H1 (cell line): Measurements from ENCODE around the gene ZNF592. TPM values are rescaled to one million over a fixed set of nuclear protein-coding genes. Genes with fewer than 3 reads are reported as not detected.

Experiments used
- CTCF ChIA-PET: fragments of 300-600 bp; sonication (Branson Sonifier 250); formaldehyde crosslinking; loops from one replicate; lab custom pipeline; 2021; ENCODE audit not compliant: partially characterized antibody; lab: Charles Lee
- POLR2A ChIA-PET: fragments of 300-600 bp; sonication (Branson Sonifier 250); formaldehyde crosslinking; loops from one replicate; lab custom pipeline; 2021; ENCODE audit warnings: inconsistent platforms; ENCODE audit not compliant: partially characterized antibody; lab: Charles Lee
- DNase-seq, 2 experiments: peaks; one replicate each; pipeline versions ENCODE4 v3.0.0 to v3.0.0-alpha.2; 2010 to 2022; ENCODE audit warnings: low spot score in 2 of 2, low read depth in 1 of 2, mixed read lengths in 1 of 2
- FAIRE-seq: peaks from 2 replicates; lab custom pipeline; 2011; peaks lifted over from hg19 to GRCh38; lab: Jason Lieb, UNC
- H2AFZ ChIP-seq: 2 replicates; pipeline ENCODE4 v1.8.1; 2012; ENCODE audit warnings: low read length, inconsistent platforms
- H2AK5ac ChIP-seq: 2 replicates; pipeline ENCODE4 v1.6.1; 2013; ENCODE audit warnings: low read depth, low read length
- H2BK120ac ChIP-seq: replicated peaks from 2 replicates; pipeline ENCODE3; 2013; ENCODE audit warnings: low read depth, low read length, inconsistent platforms
- H2BK12ac ChIP-seq: 2 replicates; pipeline ENCODE4 v1.6.1; 2013; ENCODE audit warnings: low read depth, low read length
- H2BK15ac ChIP-seq: 2 replicates; pipeline ENCODE4 v1.6.1; 2013; ENCODE audit warnings: low read length
- H2BK20ac ChIP-seq: 2 replicates; pipeline ENCODE4 v1.6.1; 2013; ENCODE audit warnings: low read length
- H2BK5ac ChIP-seq: 2 replicates; pipeline ENCODE4 v1.6.1; 2013; ENCODE audit warnings: low read depth, low read length
- H3K14ac ChIP-seq: 2 replicates; pipeline ENCODE4 v1.6.1; 2013; ENCODE audit warnings: inconsistent platforms; ENCODE audit not compliant: insufficient read length
- H3K18ac ChIP-seq: 2 replicates; pipeline ENCODE4 v1.6.1; 2013; ENCODE audit warnings: low read length; ENCODE audit errors: extremely low read depth
- H3K23ac ChIP-seq: 2 replicates; pipeline ENCODE4 v1.6.1; 2013; ENCODE audit warnings: inconsistent platforms; ENCODE audit not compliant: insufficient read length
- H3K23me2 ChIP-seq: 2 replicates; pipeline ENCODE4 v1.6.1; 2013; ENCODE audit warnings: low read depth, low read length
- H3K27ac ChIP-seq: 2 replicates; pipeline ENCODE4 v1.6.1; 2011; ENCODE audit warnings: low read depth, low read length, inconsistent platforms
- H3K27me3 ChIP-seq, 4 experiments: replicated peaks in 1 of 4; 1 replicate in 1 of 4; 2 replicates in 3 of 4; pipeline versions ENCODE4 v1.6.1 to v1.8.1; 2011 to 2013; ENCODE audit warnings: low read length in 3 of 4, mild to moderate bottlenecking in 3 of 4, inconsistent platforms in 2 of 4, mixed read lengths in 2 of 4, moderate library complexity in 1 of 4; ENCODE audit not compliant: control insufficient read depth in 3 of 4, insufficient read depth in 3 of 4; ENCODE audit errors: extremely low read depth in 1 of 4
- H3K36me3 ChIP-seq, 4 experiments: 2 replicates each; pipeline versions ENCODE4 v1.6.1 to v1.8.1; 2011 to 2013; ENCODE audit warnings: mild to moderate bottlenecking in 4 of 4, low read length in 3 of 4, moderate library complexity in 2 of 4, control low read depth in 1 of 4, inconsistent platforms in 1 of 4; ENCODE audit not compliant: insufficient read depth in 4 of 4, control insufficient read depth in 2 of 4
- H3K4ac ChIP-seq: replicated peaks from 2 replicates; pipeline ENCODE3; 2013; ENCODE audit warnings: low read length, low read depth, mixed read lengths, inconsistent platforms; ENCODE audit not compliant: insufficient read length
- H3K4me1 ChIP-seq, 4 experiments: replicated peaks in 1 of 4; 1 replicate in 1 of 4; 2 replicates in 3 of 4; pipeline versions ENCODE4 v1.6.1 to v1.8.1; 2011 to 2013; ENCODE audit warnings: low read length in 3 of 4, inconsistent platforms in 2 of 4, mixed read lengths in 1 of 4; ENCODE audit not compliant: insufficient read depth in 4 of 4, control insufficient read depth in 3 of 4
- H3K4me2 ChIP-seq, 2 experiments: 2 replicates each; pipeline versions ENCODE4 v1.6.1 to v1.8.1; 2011 to 2013; ENCODE audit warnings: low read depth in 2 of 2, low read length in 2 of 2, control low read depth in 1 of 2, inconsistent platforms in 1 of 2, mild to moderate bottlenecking in 1 of 2; ENCODE audit not compliant: insufficient read depth in 1 of 2
- H3K4me3 ChIP-seq, 4 experiments: fragments of 200-600, 300-600 bp in 1 of 4; sonication (generic), shearing (Covaris generic), sonication (Bioruptor Twin) in 1 of 4; 2 replicates each; pipeline versions ENCODE4 v1.5.1 to v1.8.1; 2011 to 2016; ENCODE audit warnings: low read length in 4 of 4, low read depth in 3 of 4, control low read depth in 2 of 4, inconsistent platforms in 2 of 4, mild to moderate bottlenecking in 2 of 4, mixed read lengths in 1 of 4, moderate library complexity in 1 of 4; ENCODE audit not compliant: insufficient read depth in 2 of 4; ENCODE audit errors: extremely low read depth in 1 of 4
- H3K56ac ChIP-seq: replicated peaks from 2 replicates; pipeline ENCODE3; 2013; ENCODE audit warnings: low read depth, mild to moderate bottlenecking, mixed read lengths, low read length, inconsistent platforms; ENCODE audit not compliant: insufficient read length
- H3K79me1 ChIP-seq: 2 replicates; pipeline ENCODE4 v1.6.1; 2013; ENCODE audit warnings: low read depth, low read length, control low read depth
- H3K79me2 ChIP-seq, 2 experiments: 2 replicates each; pipeline versions ENCODE4 v1.6.1 to v1.8.1; 2012 to 2013; ENCODE audit warnings: low read length in 2 of 2, mild to moderate bottlenecking in 2 of 2, inconsistent platforms in 1 of 2; ENCODE audit not compliant: insufficient read depth in 2 of 2, control insufficient read depth in 1 of 2
- H3K9ac ChIP-seq, 4 experiments: replicated peaks in 1 of 4; 1 replicate in 1 of 4; 2 replicates in 3 of 4; pipeline versions ENCODE4 v1.6.1 to v1.8.1; 2011 to 2013; ENCODE audit warnings: low read depth in 3 of 4, low read length in 3 of 4, control low read depth in 2 of 4, mild to moderate bottlenecking in 2 of 4, moderate library complexity in 2 of 4, inconsistent platforms in 1 of 4; ENCODE audit errors: extremely low read depth in 1 of 4
- H3K9me3 ChIP-seq, 2 experiments: 2 replicates each; pipeline versions ENCODE4 v1.6.1 to v1.8.1; 2012 to 2013; ENCODE audit warnings: mild to moderate bottlenecking in 2 of 2, moderate library complexity in 2 of 2, control low read depth in 1 of 2, inconsistent platforms in 1 of 2, low read depth in 1 of 2, low read length in 1 of 2, mixed read lengths in 1 of 2; ENCODE audit not compliant: insufficient read depth in 2 of 2
- H4K20me1 ChIP-seq, 2 experiments: replicated peaks in 1 of 2; 2 replicates each; pipeline versions ENCODE3 to v1.8.1; 2011 to 2013; ENCODE audit warnings: inconsistent platforms in 2 of 2, low read length in 2 of 2, mild to moderate bottlenecking in 1 of 2; ENCODE audit not compliant: insufficient read depth in 2 of 2, control insufficient read depth in 1 of 2
- H4K5ac ChIP-seq: 2 replicates; pipeline ENCODE4 v1.6.1; 2013; ENCODE audit warnings: low read length, low read depth, mixed read lengths, inconsistent platforms; ENCODE audit not compliant: insufficient read length
- H4K8ac ChIP-seq: 2 replicates; pipeline ENCODE4 v1.8.0; 2013; ENCODE audit warnings: mild to moderate bottlenecking, moderate library complexity, low read length, inconsistent platforms; ENCODE audit not compliant: insufficient read depth; ENCODE audit errors: extremely low read depth
- H4K91ac ChIP-seq: replicated peaks from 2 replicates; pipeline ENCODE3; 2013; ENCODE audit warnings: low read length, mixed read lengths, inconsistent platforms; ENCODE audit not compliant: insufficient read length
- ASH2L ChIP-seq: fragments of 200-600, 300-600 bp; sonication (generic); IDR thresholded peaks from one replicate; pipeline ENCODE4 v1.7.1; 2017; ENCODE audit warnings: low read length
- CHD2 ChIP-seq: IDR thresholded peaks from 2 replicates; pipeline ENCODE4 v1.6.1; 2012; ENCODE audit warnings: low read length, improper control_type of control experiment
- CREB1 ChIP-seq: IDR thresholded peaks from 2 replicates; pipeline ENCODE4 v1.6.1; 2012; ENCODE audit warnings: inconsistent platforms
- CTBP2 ChIP-seq: IDR thresholded peaks from 2 replicates; pipeline ENCODE4 v1.7.0; 2011; ENCODE audit warnings: borderline replicate concordance, mild to moderate bottlenecking, moderate library complexity, mixed read lengths, low read length; ENCODE audit not compliant: insufficient read depth, insufficient read length
- EZH2 ChIP-seq: fragments of 200-600 bp; sonication (generic); IDR thresholded peaks from 2 replicates; pipeline ENCODE4 v1.7.1; 2012; ENCODE audit warnings: low read depth, mild to moderate bottlenecking, moderate library complexity, low read length, inconsistent platforms; ENCODE audit not compliant: severe bottlenecking
- HDAC6 ChIP-seq: IDR thresholded peaks from one replicate; pipeline ENCODE4 v1.7.1; 2012; ENCODE audit warnings: low read depth, mild to moderate bottlenecking, inconsistent platforms, low read length, moderate library complexity
- KDM1A ChIP-seq: fragments of 200-600, 300-600 bp; sonication (generic); IDR thresholded peaks from 2 replicates; pipeline ENCODE4 v1.7.1; 2016; ENCODE audit warnings: mild to moderate bottlenecking, low read length, borderline replicate concordance
- POLR2AphosphoS5 ChIP-seq: IDR thresholded peaks from 2 replicates; pipeline ENCODE4 v1.6.1; 2011; ENCODE audit warnings: low read depth, low read length
- SAP30 ChIP-seq: fragments of 300-600 bp; sonication (generic); IDR thresholded peaks from 2 replicates; pipeline ENCODE4 v1.7.1; 2012; ENCODE audit warnings: low read length, moderate library complexity, mild to moderate bottlenecking, inconsistent platforms; ENCODE audit not compliant: insufficient read depth, insufficient replicate concordance
- SIX5 ChIP-seq: IDR thresholded peaks from 2 replicates; pipeline ENCODE4 v1.6.1; 2011; ENCODE audit warnings: mild to moderate bottlenecking, low read depth, low read length
- TBP ChIP-seq: IDR thresholded peaks from 2 replicates; pipeline ENCODE4 v1.6.1; 2011; ENCODE audit warnings: low read depth, low read length, improper control_type of control experiment
- WGBS, 2 experiments: shearing (Covaris generic) in 1 of 2; methylation state at CpG; one replicate each; pipeline versions ENCODE4 v1.1.6 to v1.1.7; 2013 to 2015; ENCODE audit warnings: low lambda C conversion rate in 2 of 2, mixed read lengths in 2 of 2, inconsistent platforms in 1 of 2, low coverage in 1 of 2, missing lambda C conversion rate in 1 of 2; ENCODE audit not compliant: insufficient replicate concordance in 2 of 2, insufficient coverage in 1 of 2, insufficient read length in 1 of 2; ENCODE audit errors: extremely low coverage in 1 of 2, missing lambda C conversion rate in 1 of 2; 5-methylcytosine and 5-hydroxymethylcytosine counted together
- polyA plus RNA-seq, 7 experiments: library from polyadenylated mRNA; depleted of rRNA in 3 of 7; stranded (reverse) in 5 of 7; unstranded in 2 of 7; fragments of >200 nt in 5 of 7; fragments of 200-250 nt in 2 of 7; gene quantifications; 1 replicate in 5 of 7; 2 replicates in 1 of 7; 4 replicates in 1 of 7; pipeline versions ENCODE4 v1.2.1 to v1.2.3, GENCODE V29; 2011 to 2013; ENCODE audit warnings: missing spikeins in 2 of 7, mixed read lengths in 2 of 7
- total RNA-seq: library from RNA; stranded (reverse); fragmentation: NEBNext Ultra II Directional; extraction: Animal tissue kit (Norgen Biotek cat#: 25700); gene quantifications from 2 replicates; pipeline ENCODE4 v1.2.1, GENCODE V29; 2021
- TF ChIP-seq, protein P1 (sequence below): IDR thresholded peaks from 2 replicates; pipeline ENCODE4 v1.6.1; 2012; ENCODE audit warnings: inconsistent platforms
- TF ChIP-seq, protein P2 (sequence below): IDR thresholded peaks from 2 replicates; pipeline ENCODE4 v1.6.1; 2012; ENCODE audit warnings: low read length, inconsistent platforms

Gene ZNF592
- total and polyA plus RNA-seq, 2 of the 8 experiments (the other 6 are each of a cell fraction or from before 2014, with no cell fraction given) = 14.2 to 33.0 TPM

DNA sequence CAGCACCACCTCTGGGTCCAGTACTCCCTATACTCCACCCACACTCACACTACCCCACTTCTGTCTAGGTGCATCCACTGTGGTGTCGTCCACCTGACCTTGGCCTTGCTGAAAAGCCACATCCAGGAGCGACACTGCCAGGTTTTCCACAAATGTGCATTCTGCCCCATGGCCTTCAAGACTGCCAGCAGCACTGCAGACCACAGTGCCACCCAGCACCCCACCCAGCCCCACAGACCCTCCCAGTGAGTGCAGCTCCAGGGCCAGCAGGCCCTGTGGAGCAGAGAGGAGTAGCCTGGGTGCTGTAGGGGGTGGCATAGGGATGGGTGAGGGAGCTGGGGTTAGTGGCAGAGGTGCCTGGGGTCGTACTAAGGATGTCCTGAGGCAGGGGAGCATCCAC is 49.4 kb downstream of the ZNF592 start:
- no peak overlapping the region for H3K23ac ChIP-seq
- H3K27me3 ChIP-seq = no peaks in the 10 kb centered on the region
- FAIRE-seq (no peak), DNase-seq (no peak)
- no peak overlapping the region for H3K4me3 ChIP-seq
- no peaks in the 10 kb centered on the region for H3K23me2 ChIP-seq
- no peak overlapping the region for H2BK120ac ChIP-seq
- H3K9ac ChIP-seq = no peak overlapping the region
- H3K4me1 ChIP-seq = no peaks in the 10 kb centered on the region
- no peaks in the 10 kb centered on the region for H3K79me1 ChIP-seq
- no peaks in the 10 kb centered on the region for H3K79me2 ChIP-seq
- H4K5ac ChIP-seq = no peak overlapping the region
- H3K4ac ChIP-seq = no peak overlapping the region
- peaks cover 0 to 9% of the 10 kb centered on the region in 2 experiments for H4K20me1 ChIP-seq
- no peaks in the 10 kb centered on the region for H3K9me3 ChIP-seq
- H3K27ac ChIP-seq = no peak overlapping the region
- H2BK20ac ChIP-seq = no peak overlapping the region
- H2AFZ ChIP-seq = no peak overlapping the region
- ChIA-PET CTCF (no interaction called here), POLR2A (no interaction called here)
- no peak overlapping the region for H2BK15ac ChIP-seq
- H2BK12ac ChIP-seq = no peak overlapping the region
- no peak overlapping the region for H3K18ac ChIP-seq
- H3K56ac ChIP-seq = no peak overlapping the region
- no peak overlapping the region for H3K4me2 ChIP-seq
- H4K91ac ChIP-seq = no peak overlapping the region
- 84% methylated on average over 3 of the region's 3 CpGs; no CpG with 5 or more reads in 1 of the 2 experiments for WGBS, 2 experiments
- no peak overlapping the region; the same call in 1 of the 2 replicates for H4K8ac ChIP-seq
- peaks cover 0 to 30% (median 19%) of the 10 kb centered on the region in 4 experiments; a peak in 6 of 8 replicates for H3K36me3 ChIP-seq
- H3K14ac ChIP-seq = no peak overlapping the region
- H2AK5ac ChIP-seq = no peak overlapping the region
- no peak overlapping the region for H2BK5ac ChIP-seq
- TF ChIP-seq SIX5 (no peak), CHD2 (no peak), TBP (no peak), POLR2AphosphoS5 (no peak), KDM1A (no peak), ASH2L (no peak), SAP30 (no peak), EZH2 (no peak), HDAC6 (no peak), CTBP2 (no peak), CREB1 (no peak)
- TF ChIP-seq, protein P1, sequence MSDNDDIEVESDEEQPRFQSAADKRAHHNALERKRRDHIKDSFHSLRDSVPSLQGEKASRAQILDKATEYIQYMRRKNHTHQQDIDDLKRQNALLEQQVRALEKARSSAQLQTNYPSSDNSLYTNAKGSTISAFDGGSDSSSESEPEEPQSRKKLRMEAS = no peak
- TF ChIP-seq, protein P2, sequence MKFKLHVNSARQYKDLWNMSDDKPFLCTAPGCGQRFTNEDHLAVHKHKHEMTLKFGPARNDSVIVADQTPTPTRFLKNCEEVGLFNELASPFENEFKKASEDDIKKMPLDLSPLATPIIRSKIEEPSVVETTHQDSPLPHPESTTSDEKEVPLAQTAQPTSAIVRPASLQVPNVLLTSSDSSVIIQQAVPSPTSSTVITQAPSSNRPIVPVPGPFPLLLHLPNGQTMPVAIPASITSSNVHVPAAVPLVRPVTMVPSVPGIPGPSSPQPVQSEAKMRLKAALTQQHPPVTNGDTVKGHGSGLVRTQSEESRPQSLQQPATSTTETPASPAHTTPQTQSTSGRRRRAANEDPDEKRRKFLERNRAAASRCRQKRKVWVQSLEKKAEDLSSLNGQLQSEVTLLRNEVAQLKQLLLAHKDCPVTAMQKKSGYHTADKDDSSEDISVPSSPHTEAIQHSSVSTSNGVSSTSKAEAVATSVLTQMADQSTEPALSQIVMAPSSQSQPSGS = no peak
